GM18861 (cell line): Measurements from ENCODE around the gene PARD3B.

Experiments used
- ATAC-seq: cut with Tn5 transposase; IDR thresholded peaks from one replicate; pipeline ENCODE4 v1.9.1; 2021; ENCODE audit not compliant: unreplicated experiment

The PARD3B gene

DNA sequence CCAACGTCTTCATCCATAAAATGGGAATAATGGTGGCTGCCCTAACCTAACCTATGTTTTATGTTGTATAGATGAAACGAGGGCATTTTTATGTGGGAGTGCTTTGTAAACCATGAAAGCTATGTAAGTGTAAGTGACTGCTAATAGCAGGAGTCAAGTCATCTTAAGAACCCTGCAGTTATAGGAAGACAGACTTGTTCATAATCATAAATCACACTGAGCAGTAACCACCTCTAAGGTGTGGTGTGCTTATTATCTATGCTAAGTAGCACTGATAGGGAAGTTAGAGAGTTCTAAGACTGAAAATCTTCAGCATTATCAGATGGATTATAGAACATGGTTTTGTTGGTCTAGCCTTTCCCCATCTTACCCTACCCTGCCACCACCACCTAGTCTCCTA is 1112.8 kb downstream of the PARD3B start:
- ATAC-seq, result no peak

DNA sequence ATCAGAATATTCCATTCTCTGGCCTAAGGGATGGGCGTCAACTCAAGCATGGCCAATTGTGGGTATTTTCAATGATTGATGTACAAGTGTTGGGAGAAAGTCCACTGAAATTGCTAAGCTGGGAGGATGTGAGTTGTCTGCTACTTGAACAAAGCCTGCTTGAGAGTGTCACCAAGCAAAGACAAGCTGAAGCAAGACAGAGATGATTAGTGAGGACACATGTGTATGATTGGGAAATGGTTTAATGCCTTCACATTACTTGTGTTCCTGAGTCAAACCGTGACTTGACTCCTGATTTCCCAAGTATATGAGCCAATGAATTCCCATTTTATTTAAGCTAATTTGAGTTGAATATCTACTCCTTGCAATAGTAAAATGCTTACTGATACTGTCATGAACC is 1113.3 kb downstream of the PARD3B start:
- no peak for ATAC-seq

- no peak for ATAC-seq
These were observed 1114.6 kb downstream of the PARD3B start for GRCh38 chr2:205659922-205660321.

GRCh38 chr2:205660521-205661124 is 1115.3 kb downstream of the PARD3B start:
- peak; percentile 71 for ATAC-seq

DNA sequence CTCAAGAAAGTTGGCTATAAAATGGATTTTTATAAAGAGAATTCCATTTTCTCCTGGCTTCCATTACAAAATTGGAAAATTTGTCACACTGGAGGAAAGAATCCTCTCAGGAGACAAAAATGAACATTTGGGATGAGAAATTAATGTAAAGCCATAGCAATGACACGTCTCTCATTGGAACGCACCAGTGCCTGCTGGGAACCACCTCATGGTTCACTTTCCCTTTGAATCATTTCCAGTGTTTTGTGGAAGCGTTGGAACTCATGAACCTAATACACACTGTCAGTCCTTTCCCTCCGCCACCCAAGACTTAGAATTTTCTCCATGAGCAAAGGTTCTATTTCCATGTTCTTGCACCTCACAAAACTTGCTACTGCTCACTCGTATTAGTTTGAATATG is 1116.0 kb downstream of the PARD3B start:
- no peak for ATAC-seq

DNA sequence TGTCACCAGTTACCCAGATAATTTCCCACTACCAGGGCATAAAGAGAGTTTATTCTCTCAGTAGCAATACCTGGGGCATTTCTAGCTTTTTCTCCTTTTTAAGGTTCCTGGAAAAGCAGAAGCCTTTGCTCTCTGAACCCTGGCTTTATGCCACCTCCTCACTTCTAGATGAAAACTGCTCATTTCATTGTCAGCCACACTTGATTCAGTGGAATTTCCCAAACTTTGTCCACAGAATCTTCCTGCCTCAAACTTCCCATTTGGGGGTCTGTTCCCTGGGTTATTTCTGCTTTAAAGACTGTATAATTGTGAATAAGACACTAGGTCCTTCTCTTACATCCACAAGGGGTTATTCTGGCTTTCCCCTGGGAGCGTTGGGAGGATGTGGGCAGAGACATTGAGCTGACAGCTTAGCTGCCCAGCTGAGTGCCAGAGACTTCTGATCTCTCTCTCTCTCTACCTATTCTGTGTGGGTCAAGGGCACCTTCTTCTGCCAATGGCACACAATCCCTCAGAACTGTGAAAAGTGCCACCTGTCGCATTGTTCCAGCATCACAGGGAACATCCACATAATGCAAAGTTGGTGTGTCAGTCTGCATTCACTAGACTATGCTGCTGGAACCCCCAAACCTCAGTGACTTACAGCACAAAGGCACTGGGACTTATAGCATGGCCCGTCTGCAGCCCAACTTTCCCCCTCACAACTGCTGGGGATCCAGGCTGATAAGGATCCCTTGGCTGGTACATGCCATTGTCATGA is 1117.1 kb downstream of the PARD3B start:
- no peak for ATAC-seq

- no peak for ATAC-seq
These were observed 1120.5 kb downstream of the PARD3B start for GRCh38 chr2:205665791-205666190.
